Sigmoid colon (tissue), 7 donors: Measurements from ENCODE around the gene PREX1. TPM values are rescaled to one million over a fixed set of nuclear protein-coding genes. Genes with fewer than 3 reads are reported as not detected.
"Not testable (repeated sequence)": the region's sequence is repeated elsewhere in the genome, so short reads cannot be mapped to it uniquely, and the experiment has no call there.

Experiments
- DNase-seq: peaks from one replicate; pipeline ENCODE4 v3.0.0-alpha.2; 2019
- H3K27ac ChIP-seq, 4 donors: fragments of 200-600 bp; sonication (generic); one replicate each; pipeline ENCODE4 v1.5.1; 2016 to 2019; ENCODE audit warnings: mild to moderate bottlenecking in 1 of 4
- H3K27me3 ChIP-seq, 3 donors: fragments of 200-600 bp; sonication (generic); one replicate each; pipeline ENCODE4 v1.5.1; 2019; ENCODE audit warnings: mild to moderate bottlenecking in 1 of 3
- H3K36me3 ChIP-seq, 4 donors: fragments of 200-600 bp; sonication (generic); one replicate each; pipeline ENCODE4 v1.5.1; 2016 to 2019
- H3K4me1 ChIP-seq, 4 donors: fragments of 200-600 bp; sonication (generic); one replicate each; pipeline ENCODE4 v1.5.1; 2017 to 2019
- H3K4me3 ChIP-seq, 4 donors: fragments of 200-600 bp; sonication (generic); one replicate each; pipeline ENCODE4 v1.5.1; 2017 to 2019; ENCODE audit warnings: mild to moderate bottlenecking in 2 of 4, moderate library complexity in 1 of 4
- H3K9me3 ChIP-seq, 4 donors: fragments of 200-600 bp in 3 of 4; sonication (generic) in 3 of 4; one replicate each; pipeline versions ENCODE4 v1.5.1 to v1.6.1; 2013 to 2019
- EP300 ChIP-seq, 4 donors: sonication (generic); formaldehyde crosslinking; IDR thresholded peaks; one replicate each; pipeline ENCODE4 v1.6.1; 2017; ENCODE audit warnings: antibody characterized with exemption in 4 of 4
- POLR2A ChIP-seq, 2 donors: fragments of 450-650 bp; IDR thresholded peaks; one replicate each; pipeline ENCODE4 v1.6.1; 2016; ENCODE audit warnings: antibody characterized with exemption in 2 of 2, mild to moderate bottlenecking in 2 of 2, moderate library complexity in 2 of 2
- POLR2AphosphoS5 ChIP-seq, 4 donors: sonication (generic); formaldehyde crosslinking; IDR thresholded peaks; one replicate each; pipeline ENCODE4 v1.6.1; 2017; ENCODE audit warnings: antibody characterized with exemption in 4 of 4
- WGBS, 2 donors: extraction: QIAGEN DNeasy Blood & Tissue Kit; methylation state at CpG; one replicate each; pipeline ENCODE4 v1.1.7; 2013; 5-methylcytosine and 5-hydroxymethylcytosine counted together
- intact Hi-C: fragments of 100-400 bp; cut with DNase I; formaldehyde crosslinking; loops from one replicate; pipeline ENCODE4 v1.15.1; 2023
- polyA plus RNA-seq, 3 donors: library from polyadenylated mRNA; stranded (reverse); fragments of 200-250 nt; gene quantifications; one replicate each; pipeline ENCODE4 v1.2.3, GENCODE V29; 2013
- total RNA-seq, 4 donors: library from RNA; depleted of rRNA; stranded (reverse); fragments of >200 nt; gene quantifications; one replicate each; pipeline ENCODE4 v1.1.0, GENCODE V29; 2016
- TF ChIP-seq, protein P1 (sequence below), 4 experiments: fragments of 450-650 bp in 3 of 4; fragments of 200-600 bp in 1 of 4; IDR thresholded peaks; one replicate each; pipeline ENCODE4 v1.5.1; 2016 to 2019; ENCODE audit warnings: antibody characterized with exemption in 4 of 4, mild to moderate bottlenecking in 3 of 4, moderate library complexity in 2 of 4
- donor health status: healthy with polysubstance abuse.
- donor health status: Bipolar disorder and iron deficiency.
- donor health status: healthy.

Gene PREX1
- total and polyA plus RNA-seq, 7 donors = 5.4 to 22.9 (median 15.5) TPM

DNA sequence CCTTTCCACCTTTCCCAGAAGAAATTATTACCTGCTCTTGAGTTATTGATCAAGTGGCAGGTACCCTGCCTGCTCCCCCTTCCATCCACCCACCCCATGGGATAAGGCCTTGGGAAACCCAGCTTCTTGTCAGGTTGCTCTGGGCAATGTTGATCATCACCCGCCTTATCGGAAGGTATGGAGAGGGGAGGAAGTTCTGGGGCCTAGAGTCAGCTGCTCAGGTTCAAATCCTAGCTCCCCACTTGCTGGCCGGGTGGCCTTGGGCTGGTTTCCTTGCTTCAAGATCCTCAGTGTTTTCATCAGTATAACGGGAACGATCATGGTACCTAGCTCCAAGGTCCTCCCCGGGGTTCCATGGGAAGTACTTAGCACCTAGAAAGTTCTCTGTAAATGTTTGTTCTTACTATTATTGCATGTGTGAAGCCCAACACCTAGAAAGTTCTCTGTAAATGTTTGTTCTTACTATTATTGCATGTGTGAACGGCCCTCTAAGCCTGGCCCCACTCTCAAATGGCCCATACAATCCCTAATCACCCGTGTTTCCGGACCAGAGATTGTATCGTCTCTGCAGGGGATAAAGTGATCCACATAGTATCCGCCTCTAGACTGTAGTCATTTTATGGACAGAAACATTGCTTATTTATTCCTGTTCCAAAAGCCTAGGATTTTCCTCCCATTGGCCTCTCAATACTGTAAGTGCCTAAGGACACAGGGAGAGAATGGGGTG, 1.1 kb upstream of the PREX1 start:
- no peak for DNase-seq
- WGBS, 2 donors = 76 to 86% methylated on average over 11 of the region's 11 CpGs
- TF ChIP-seq EP300 (IDR thresholded peaks at IDR 0.05) = no peak
- TF ChIP-seq, protein P1, sequence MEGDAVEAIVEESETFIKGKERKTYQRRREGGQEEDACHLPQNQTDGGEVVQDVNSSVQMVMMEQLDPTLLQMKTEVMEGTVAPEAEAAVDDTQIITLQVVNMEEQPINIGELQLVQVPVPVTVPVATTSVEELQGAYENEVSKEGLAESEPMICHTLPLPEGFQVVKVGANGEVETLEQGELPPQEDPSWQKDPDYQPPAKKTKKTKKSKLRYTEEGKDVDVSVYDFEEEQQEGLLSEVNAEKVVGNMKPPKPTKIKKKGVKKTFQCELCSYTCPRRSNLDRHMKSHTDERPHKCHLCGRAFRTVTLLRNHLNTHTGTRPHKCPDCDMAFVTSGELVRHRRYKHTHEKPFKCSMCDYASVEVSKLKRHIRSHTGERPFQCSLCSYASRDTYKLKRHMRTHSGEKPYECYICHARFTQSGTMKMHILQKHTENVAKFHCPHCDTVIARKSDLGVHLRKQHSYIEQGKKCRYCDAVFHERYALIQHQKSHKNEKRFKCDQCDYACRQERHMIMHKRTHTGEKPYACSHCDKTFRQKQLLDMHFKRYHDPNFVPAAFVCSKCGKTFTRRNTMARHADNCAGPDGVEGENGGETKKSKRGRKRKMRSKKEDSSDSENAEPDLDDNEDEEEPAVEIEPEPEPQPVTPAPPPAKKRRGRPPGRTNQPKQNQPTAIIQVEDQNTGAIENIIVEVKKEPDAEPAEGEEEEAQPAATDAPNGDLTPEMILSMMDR (IDR thresholded peaks at IDR 0.05) = no peak
- TF ChIP-seq POLR2A (IDR thresholded peaks at IDR 0.05) = no peak
- no peak for TF ChIP-seq POLR2AphosphoS5 (IDR thresholded peaks at IDR 0.05)
- peak overlapping the region in 3 of 4 donors; percentile 69 to 77 (median 70) for H3K27ac ChIP-seq
- H3K27me3 ChIP-seq = peaks cover 0 to 37% (median 21%) of the 10 kb centered on the region in 3 donors
- intact Hi-C loops = loop anchor here (10.0 kb wide), 2 partner anchors 76 to 104 kb away; no protein-coding TSS in a partner anchor
- H3K36me3 ChIP-seq = no peaks in the 10 kb centered on the region
- H3K4me1 ChIP-seq = peaks cover 0 to 24% (median 17%) of the 10 kb centered on the region in 4 donors
- peak overlapping the region; percentile 25 to 61 (median 52) for H3K4me3 ChIP-seq
- H3K9me3 ChIP-seq = no peaks in the 10 kb centered on the region

DNA sequence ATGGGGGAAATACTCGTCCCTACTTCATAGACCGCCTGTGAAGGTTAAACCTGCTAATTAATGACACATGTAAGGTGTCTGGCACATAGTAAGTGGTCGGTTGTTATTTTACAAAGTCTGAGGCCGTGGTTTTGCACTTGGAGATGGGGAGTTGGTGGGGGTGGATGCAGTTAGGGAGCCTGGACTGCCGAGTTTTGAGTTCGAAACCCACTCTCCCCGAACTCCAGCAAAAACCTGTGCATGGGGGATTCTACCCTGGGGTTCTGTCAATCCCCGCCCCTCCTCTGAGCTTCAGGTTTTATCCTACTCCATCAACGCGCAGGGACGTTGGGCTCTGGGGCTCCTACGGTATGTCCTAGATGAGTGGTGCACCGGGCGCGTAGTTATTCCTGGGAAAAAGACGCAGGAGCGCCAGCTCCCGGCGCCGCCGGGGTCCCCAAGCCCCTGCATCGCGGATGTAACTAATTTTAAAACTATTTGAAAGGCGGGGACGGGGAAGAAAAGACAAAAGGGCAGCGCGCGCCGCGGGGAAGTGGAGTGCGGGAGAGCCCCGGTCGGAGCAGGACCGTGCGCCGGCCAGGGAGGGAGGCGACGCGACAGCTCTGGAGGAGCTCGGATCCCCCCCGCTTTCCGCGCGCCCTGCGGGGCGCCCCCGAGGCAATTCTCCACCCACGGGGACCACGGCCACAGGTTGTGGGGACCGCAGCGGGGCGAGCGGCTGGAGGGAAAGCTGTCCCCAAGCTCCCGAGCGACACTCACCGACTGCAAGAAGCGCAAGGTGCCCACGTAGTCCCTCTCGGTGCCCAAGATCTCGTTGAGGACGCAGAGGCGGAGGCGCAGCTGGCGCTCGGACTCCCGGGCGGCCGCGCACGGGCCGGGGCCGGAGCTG, 672 bp downstream of the PREX1 start:
- no peaks in the 10 kb centered on the region for H3K36me3 ChIP-seq
- 3 to 5% methylated on average over 72 of the region's 72 CpGs for WGBS, 2 donors
- peaks cover 0 to 21% (median 14%) of the 10 kb centered on the region in 4 donors for H3K4me1 ChIP-seq
- DNase-seq = no peak
- peaks cover 0 to 37% (median 21%) of the 10 kb centered on the region in 3 donors for H3K27me3 ChIP-seq
- TF ChIP-seq, protein P1 (IDR thresholded peaks at IDR 0.05) = no peak
- TF ChIP-seq POLR2AphosphoS5 (IDR thresholded peaks at IDR 0.05) (no peak), POLR2A (IDR thresholded peaks at IDR 0.05) (no peak), EP300 (IDR thresholded peaks at IDR 0.05) (no peak)
- H3K4me3 ChIP-seq = peak overlapping the region; percentile 52 to 61 (median 56)
- intact Hi-C loops = loop anchor here (10.0 kb wide), 2 partner anchors 78 to 102 kb away; no protein-coding TSS in a partner anchor
- no peaks in the 10 kb centered on the region for H3K9me3 ChIP-seq
- H3K27ac ChIP-seq = peak overlapping the region; percentile 60 to 67 (median 63)

DNA sequence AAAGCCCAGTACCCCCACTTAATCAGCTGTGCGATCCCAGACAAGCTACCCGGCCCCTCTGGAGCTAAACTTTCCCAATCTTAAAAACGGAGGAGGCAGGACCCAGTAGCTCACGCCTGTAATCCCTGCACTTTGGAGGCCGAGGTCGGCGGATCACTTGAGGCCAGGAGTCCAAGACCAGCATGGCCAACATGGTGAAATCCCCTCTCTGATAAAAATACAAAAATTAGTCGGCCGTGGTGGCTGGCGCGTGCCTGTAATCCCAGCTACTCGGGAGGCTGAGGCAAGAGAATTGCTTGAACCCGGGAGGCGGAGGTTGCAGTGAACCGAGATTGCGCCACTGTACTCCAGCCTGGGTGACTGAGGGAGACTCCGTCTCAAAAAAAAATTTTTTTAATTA, 1.3 kb downstream of the PREX1 start:
- WGBS, 2 donors = 32 to 61% methylated on average over 17 of the region's 17 CpGs
- Histone ChIP-seq H3K4me1 (peaks cover 0 to 15% (median 7%) of the 10 kb centered on the region in 4 donors), H3K4me3 (peak overlapping the region; percentile 52 to 61 (median 56)), H3K27ac (peak overlapping the region; percentile 42 to 67 (median 60)), H3K27me3 (peaks cover 0 to 37% (median 21%) of the 10 kb centered on the region in 3 donors)
- not testable (repeated sequence) for DNase-seq, H3K36me3 ChIP-seq, H3K9me3 ChIP-seq
- intact Hi-C loops = loop anchor here (10.0 kb wide), 2 partner anchors 78 to 102 kb away; no protein-coding TSS in a partner anchor

DNA sequence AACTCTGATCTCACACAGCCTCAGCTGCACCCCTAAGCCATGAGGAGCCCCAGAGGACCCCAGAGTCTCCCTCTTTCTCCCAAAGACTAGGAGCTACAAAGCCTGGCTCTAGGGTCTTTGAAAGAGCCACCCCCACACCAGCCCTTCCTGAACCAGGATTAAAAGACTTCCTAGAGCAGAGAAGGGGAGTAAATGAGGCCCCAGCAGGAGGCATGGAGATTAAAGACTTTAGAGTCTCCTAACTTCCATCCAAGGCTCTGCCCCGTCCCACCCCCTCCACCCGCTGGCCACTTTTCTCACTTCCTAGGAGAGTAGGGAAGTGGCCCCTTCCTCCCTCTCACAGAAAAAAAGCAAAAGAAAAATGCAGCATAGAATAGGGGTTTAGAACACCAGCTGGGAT, 1.7 kb downstream of the PREX1 start:
- Histone ChIP-seq H3K27me3 (peaks cover 0 to 37% (median 21%) of the 10 kb centered on the region in 3 donors), H3K27ac (peak overlapping the region; percentile 42 to 67 (median 60)), H3K4me1 (peaks cover 0 to 12% (median 5%) of the 10 kb centered on the region in 4 donors), H3K36me3 (no peaks in the 10 kb centered on the region), H3K4me3 (peak overlapping the region; percentile 52 to 61 (median 56)), H3K9me3 (no peaks in the 10 kb centered on the region)
- intact Hi-C loops = loop anchor here (10.0 kb wide), 2 partner anchors 79 to 101 kb away; no protein-coding TSS in a partner anchor
- TF ChIP-seq, protein P1 (IDR thresholded peaks at IDR 0.05) = no peak
- TF ChIP-seq POLR2A (IDR thresholded peaks at IDR 0.05) (no peak), POLR2AphosphoS5 (IDR thresholded peaks at IDR 0.05) (no peak), EP300 (IDR thresholded peaks at IDR 0.05) (no peak)
- WGBS, 2 donors = 51 to 63% methylated on average over 2 of the region's 2 CpGs
- DNase-seq = no peak
